NCI-H1930 (cell line): ENCODE results near the gene PRR16.

ENCODE experiments used
- DNase-seq, 2 experiments: peaks; one replicate each; lab custom pipeline; 2025; lab: John Stamatoyannopoulos, UW

Gene PRR16

DNA sequence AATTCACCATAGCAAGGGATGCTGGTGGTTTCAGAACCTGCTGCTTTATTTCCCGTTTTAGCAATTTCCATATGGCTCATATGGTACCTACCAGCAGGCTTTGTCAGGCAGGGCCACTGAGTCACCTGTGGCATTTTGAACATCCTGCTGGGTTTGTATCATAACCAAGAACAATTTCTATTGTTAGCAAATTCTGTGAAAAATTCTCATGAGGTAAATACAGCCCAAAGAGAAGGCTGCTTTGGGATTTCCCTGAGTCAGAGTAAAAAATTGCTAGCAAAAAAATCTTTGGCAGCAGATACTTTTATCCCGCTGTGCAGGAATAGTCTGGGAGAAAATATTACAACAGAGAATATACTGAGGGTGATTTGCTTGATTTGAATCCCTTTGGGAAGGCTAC is 52.7 kb downstream of the PRR16 start:
- no peak for DNase-seq

- DNase-seq = no peak
Measured at GRCh38 chr5:120517607-120518252, 53.6 kb downstream of the PRR16 start.

DNA sequence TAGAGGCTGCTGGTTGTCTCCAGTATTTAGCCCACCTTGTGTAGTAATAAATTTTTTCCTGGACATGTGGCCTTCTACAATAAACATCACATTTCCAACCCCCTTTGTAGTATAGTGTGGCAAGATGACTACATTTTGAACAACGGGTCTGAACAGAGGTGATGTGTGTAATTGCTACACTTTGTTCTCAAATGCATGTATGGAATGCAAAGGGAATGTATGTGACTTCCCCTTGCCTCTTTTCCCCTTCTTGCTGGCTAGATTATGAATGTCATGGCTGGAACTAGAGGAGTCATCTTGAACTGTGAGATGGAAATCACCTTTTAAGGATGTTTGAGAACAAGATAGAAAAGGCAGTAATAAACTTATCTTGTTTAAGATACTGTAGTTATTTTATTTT is 54.5 kb downstream of the PRR16 start:
- DNase-seq = no peak

- no peak for DNase-seq
Measured at GRCh38 chr5:120527251-120527650, 63.2 kb downstream of the PRR16 start.

GRCh38 chr5:120528609-120529008 is 64.5 kb downstream of the PRR16 start:
- no peak for DNase-seq

GRCh38 chr5:120529386-120529785 is 65.3 kb downstream of the PRR16 start:
- no peak for DNase-seq

GRCh38 chr5:120531215-120531614 is 67.1 kb downstream of the PRR16 start:
- DNase-seq = no peak

- DNase-seq = no peak
Measured at GRCh38 chr5:120532835-120533234, 68.7 kb downstream of the PRR16 start.

DNA sequence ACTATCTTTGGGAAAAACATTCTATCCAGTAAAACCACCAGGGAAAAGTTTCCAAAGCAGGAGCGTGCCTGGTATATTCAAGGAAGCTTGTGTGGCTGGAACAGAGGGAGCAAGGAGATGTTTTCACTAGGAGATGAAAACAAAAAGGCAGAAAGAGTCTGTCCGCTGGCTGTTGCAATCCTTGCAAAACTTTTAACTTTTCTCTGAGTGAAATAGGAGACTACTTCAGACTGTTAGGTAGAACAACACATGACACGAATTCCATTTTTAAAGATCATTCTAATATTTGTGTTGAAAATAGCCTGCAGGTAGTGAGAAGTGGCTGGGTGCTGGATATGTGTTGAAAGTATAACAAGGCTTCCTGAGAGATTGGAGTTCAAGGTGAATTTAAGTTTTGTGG is 69.5 kb downstream of the PRR16 start:
- DNase-seq = no peak

DNA sequence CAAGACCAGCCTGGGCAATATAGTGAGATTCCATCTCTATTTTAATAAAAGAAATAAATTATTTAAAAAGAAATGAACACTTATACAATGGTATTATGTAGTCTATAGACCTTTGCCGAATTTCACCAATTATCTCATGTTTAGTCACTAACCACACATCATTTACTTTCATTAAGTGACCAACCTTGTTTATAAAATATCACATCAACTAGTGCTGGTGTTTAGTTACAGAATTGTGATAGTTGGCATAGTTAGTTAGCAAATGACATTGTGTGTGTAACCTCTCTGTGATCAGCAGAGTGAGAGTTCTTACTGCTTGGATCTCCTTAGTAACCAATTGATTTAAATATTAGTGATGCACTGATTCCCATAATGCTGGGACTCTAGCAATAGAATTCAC is 71.8 kb downstream of the PRR16 start:
- no peak for DNase-seq

DNA sequence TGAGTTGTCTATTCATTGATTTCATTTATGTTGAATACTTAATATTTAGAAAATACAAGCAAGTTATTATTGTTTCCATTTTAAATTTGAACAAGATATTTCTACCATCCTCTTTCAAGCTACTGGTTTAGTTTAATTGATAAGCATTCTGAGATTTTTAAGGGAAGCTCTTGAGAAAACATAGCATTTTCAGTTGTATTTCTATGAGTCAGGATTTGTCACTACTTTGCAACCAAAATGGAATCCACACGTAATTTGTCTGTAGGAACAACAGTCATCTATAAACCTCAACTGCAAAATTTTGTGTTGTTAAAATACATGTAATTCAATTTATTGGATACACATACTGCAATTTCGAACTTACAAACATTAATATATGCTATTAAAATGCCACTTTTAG is 74.0 kb downstream of the PRR16 start:
- DNase-seq = no peak

DNA sequence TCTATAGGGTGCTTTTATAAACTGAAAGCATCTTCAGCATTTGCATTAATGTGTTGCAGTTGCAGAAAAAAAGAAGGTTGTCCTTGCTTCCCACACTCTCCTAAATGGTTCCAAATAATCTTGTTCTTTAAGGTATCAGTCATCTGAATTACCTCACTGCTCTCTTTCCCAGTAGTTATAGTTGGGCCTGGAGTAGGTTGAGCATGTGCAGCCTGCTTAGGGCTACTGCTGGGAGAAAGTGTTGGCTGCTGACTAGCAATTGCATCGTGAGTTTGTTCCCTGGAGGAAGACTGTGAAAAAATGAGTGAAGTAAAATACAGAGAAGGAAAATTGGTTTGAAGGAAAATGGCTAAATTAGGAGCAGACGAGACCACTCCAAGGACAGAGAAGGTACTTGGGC is 74.5 kb downstream of the PRR16 start:
- no peak for DNase-seq

DNA sequence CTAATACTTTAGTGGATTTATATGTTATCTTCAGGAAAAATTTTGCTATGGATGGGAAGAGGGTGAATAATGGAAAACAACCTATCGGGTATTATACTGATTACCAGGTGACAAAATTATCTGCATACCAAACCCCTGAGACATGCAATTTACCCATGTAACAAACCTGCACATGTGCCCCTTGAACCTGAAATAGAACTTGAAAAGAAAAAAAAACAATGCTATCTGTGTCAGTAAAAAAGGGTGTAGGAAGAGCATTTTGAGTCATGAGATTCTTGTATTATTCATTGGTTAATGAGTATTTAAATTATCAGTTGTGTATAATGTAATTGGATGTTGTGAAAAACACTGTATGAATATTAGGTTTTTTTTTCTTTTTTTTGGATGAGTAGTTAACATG is 75.4 kb downstream of the PRR16 start:
- DNase-seq = no peak

- no peak for DNase-seq
Measured at GRCh38 chr5:120540097-120540496, 76.0 kb downstream of the PRR16 start.

GRCh38 chr5:120544043-120544442 is 79.9 kb downstream of the PRR16 start:
- no peak for DNase-seq

- DNase-seq = no peak
Measured at GRCh38 chr5:120545007-120545406, 80.9 kb downstream of the PRR16 start.

GRCh38 chr5:120545951-120546350 is 81.9 kb downstream of the PRR16 start:
- DNase-seq = no peak

DNA sequence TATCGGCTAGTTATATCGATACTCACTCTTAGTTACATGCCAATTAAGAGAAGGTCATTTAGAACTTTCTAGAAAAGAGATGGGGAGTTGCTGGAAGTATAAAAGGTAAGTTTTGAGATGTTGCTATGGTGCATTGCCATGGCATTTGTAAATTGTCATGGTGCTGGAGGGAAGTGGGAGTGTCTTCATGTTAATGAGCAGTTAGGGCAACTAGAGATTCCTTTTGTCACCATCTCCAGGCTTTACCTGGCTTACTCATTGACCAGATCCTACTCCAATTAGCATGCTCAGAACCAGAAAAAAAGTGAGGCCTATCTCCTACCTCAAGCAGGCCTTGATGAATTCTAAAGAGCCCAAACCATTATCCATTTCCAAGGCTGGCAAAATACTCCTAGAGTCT is 82.8 kb downstream of the PRR16 start:
- DNase-seq = no peak

- DNase-seq = no peak
Measured at GRCh38 chr5:120550358-120550757, 86.3 kb downstream of the PRR16 start.

- no peak for DNase-seq
Measured at GRCh38 chr5:120552638-120553037, 88.5 kb downstream of the PRR16 start.

- DNase-seq = no peak
Measured at GRCh38 chr5:120555345-120555744, 91.2 kb downstream of the PRR16 start.

DNA sequence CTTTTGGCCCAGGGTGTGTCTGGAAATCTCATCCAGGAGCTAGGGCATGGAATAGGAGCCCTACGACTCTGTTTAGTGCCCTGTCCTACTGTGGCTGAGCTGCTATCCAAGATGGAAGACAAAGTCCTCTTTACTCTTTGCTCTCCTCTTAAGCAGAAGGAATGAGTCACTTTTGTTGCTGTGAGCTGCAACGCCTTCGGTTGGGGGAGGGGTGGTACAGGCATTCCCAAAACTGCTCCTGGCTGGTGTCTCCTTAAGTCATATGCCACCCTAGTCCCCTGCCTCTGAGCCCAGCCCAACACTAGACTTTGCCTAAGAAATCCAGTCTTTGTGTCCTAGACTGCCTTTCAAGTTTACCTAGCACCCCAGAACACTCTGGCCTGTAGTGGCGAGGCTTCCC is 99.9 kb downstream of the PRR16 start:
- no peak for DNase-seq

DNA sequence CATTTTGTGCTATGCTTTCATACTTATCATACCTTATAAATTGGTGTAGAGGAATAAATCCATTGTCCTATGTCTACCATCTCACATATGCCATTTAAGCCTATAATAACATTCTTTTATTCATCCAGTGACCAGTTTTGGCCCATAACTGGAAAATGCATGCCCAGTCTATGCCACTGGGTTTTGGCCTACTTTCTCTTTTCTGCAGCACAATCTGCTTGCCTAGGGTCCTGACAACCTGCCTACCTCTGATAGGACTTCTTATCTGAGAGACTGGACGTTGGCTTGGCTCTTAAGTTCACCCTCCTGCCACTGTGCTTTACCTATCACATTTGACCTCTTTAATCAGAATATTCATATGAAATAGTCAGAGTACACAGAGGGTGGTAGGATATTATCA is 103.0 kb downstream of the PRR16 start:
- no peak for DNase-seq

- no peak for DNase-seq
Measured at GRCh38 chr5:120567921-120568320, 103.8 kb downstream of the PRR16 start.

- no peak for DNase-seq
Measured at GRCh38 chr5:120568711-120569110, 104.6 kb downstream of the PRR16 start.
